ENCODE measurements around the gene ATAD2B.

DNA sequence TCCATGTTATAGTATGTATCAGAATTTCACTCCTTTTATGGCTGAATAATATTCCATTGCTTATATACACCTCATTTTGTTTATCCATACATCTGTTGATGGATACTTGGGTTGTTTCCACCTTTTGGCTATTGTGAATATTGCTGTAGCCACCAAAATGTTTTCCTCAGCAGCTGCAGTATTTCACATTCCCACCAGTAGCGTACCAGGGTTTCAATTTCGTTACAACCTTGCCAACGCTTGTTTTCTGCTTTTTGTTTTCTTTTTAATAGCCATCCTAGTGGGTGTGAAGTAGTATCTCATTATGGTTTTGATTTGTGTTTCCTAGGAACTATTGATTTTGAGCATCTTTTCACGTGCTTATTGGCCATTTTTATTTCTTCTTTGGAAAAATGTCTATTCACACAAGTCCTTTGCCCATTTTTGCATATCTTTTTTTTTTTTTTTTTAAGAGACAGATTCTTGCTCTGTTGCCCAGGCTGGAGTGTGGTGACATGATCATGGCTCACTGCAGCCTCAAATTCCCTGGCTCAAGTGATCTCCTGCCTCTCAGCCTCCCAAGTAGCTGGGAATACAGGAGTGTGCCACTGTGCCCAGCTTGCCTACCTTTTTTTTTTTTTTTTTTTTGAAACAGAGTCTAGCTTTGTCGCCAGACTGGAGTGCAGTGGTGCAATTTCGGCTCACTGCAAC, 27.5 kb upstream of the ATAD2B start:
- TF ChIP-seq, protein P1, sequence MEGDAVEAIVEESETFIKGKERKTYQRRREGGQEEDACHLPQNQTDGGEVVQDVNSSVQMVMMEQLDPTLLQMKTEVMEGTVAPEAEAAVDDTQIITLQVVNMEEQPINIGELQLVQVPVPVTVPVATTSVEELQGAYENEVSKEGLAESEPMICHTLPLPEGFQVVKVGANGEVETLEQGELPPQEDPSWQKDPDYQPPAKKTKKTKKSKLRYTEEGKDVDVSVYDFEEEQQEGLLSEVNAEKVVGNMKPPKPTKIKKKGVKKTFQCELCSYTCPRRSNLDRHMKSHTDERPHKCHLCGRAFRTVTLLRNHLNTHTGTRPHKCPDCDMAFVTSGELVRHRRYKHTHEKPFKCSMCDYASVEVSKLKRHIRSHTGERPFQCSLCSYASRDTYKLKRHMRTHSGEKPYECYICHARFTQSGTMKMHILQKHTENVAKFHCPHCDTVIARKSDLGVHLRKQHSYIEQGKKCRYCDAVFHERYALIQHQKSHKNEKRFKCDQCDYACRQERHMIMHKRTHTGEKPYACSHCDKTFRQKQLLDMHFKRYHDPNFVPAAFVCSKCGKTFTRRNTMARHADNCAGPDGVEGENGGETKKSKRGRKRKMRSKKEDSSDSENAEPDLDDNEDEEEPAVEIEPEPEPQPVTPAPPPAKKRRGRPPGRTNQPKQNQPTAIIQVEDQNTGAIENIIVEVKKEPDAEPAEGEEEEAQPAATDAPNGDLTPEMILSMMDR (IDR thresholded peaks at IDR 0.05) = no peak
- no peak for TF ChIP-seq POLR2A (IDR thresholded peaks at IDR 0.05)
